Neural progenitor cell (in vitro differentiated cells): Measurements from ENCODE around the gene ZNF813.

Source experiments
- EZH2phosphoT487 ChIP-seq: fragments of 200-600 bp; sonication (generic); IDR thresholded peaks from 2 replicates; pipeline ENCODE4 v1.6.1; 2017; ENCODE audit warnings: antibody characterized with exemption
- TF ChIP-seq, protein P1 (sequence below): fragments of 200-600 bp; sonication (generic); IDR thresholded peaks from 2 replicates; pipeline ENCODE4 v1.5.1; 2017; ENCODE audit warnings: antibody characterized with exemption, mild to moderate bottlenecking

DNA sequence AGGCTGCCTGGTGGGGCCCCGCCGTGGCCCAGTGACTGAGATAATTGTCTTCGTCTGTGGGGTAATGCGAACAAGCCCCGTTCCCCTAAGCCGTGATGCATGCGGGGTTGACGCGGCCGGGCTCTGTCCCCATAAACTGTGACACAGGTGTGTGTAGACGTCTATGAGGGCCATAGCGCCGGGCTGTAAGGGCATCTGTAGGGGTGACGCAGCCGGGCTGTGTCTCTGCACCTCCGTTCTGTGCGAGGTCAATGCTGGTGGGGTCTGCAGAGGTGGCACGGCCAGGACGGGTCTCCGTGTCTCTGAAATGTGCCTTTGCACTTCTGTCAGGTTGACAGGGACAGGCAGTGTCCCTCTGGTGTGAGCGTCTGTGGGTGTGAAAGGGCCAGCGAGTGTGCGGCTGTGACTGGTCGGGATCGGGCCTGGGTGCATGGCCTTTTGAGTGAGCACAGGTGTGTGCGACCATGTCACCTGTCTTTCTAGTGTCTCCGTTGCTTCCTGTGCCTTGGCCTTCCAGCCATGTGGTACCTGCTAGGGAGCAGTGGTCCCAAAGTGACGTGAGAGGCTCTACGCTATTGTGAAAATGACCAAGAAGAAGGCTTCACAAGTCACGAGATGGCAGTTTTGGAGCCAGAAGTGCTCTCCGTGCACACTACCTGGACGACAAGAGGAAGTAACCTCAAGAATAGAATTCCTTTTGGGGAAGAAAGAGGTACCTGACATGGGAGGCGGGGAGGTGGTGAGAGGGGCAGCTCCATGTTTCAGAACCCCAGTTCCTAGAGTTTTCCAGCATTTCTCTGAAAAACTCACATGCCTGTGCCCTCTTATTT lies 54.1 kb downstream of the ZNF813 start:
- no peak for TF ChIP-seq EZH2phosphoT487
- TF ChIP-seq, protein P1, sequence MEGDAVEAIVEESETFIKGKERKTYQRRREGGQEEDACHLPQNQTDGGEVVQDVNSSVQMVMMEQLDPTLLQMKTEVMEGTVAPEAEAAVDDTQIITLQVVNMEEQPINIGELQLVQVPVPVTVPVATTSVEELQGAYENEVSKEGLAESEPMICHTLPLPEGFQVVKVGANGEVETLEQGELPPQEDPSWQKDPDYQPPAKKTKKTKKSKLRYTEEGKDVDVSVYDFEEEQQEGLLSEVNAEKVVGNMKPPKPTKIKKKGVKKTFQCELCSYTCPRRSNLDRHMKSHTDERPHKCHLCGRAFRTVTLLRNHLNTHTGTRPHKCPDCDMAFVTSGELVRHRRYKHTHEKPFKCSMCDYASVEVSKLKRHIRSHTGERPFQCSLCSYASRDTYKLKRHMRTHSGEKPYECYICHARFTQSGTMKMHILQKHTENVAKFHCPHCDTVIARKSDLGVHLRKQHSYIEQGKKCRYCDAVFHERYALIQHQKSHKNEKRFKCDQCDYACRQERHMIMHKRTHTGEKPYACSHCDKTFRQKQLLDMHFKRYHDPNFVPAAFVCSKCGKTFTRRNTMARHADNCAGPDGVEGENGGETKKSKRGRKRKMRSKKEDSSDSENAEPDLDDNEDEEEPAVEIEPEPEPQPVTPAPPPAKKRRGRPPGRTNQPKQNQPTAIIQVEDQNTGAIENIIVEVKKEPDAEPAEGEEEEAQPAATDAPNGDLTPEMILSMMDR: no peak
